ENCODE results near the gene RACK1.

GRCh38 chr5:181282874-181283273, 39.2 kb upstream of the RACK1 start:
- TF ChIP-seq CTCF (IDR thresholded peaks at IDR 0.05) (no peak), EZH2 (IDR thresholded peaks at IDR 0.05) (no peak), EZH2phosphoT487 (IDR thresholded peaks at IDR 0.05) (no peak)

Data from neural progenitor cell (in vitro differentiated cells).